ENCODE measurements around the gene BANF1. TPM values are rescaled to one million over a fixed set of nuclear protein-coding genes. Genes with fewer than 3 reads are reported as not detected.

BANF1 gene
- total and polyA plus RNA-seq, 10 of the 15 experiments (the other 5 are each of a cell fraction or from before 2014, with no cell fraction given): 99.0 to 574 (median 297) TPM

DNA sequence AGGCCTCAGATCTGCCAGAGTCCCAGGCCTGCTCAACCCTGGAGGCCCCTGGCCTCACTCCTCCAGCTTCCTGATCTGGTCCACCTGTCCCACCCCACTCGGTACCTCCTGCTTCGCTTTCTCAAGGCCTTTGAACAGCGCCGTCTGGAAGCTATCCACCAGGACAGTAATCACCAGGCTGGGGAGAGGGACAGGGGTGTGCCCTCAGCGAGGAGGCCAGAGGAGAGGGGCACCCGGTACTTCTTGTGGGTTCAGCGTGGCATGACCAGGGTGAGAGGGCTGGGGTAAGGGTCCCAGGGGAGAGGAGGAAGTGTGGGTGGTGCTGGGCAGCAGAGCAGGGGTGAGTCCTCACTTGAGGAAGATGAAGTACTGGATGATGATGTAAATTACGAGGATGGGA, 17.9 kb downstream of the BANF1 start:
- Histone ChIP-seq H3K9me3 (replicated peaks; ENCODE audit: control insufficient read depth, insufficient read depth, low read length) (no peaks in the 10 kb centered on the region), H3K79me2 (ENCODE audit: control insufficient read depth, insufficient read depth, low read length) (no peaks in the 10 kb centered on the region), H3K27me3 (replicated peaks in 1 of 2; ENCODE audit: control insufficient read depth in 2 of 2, insufficient read depth in 2 of 2, low read length in 1 of 2) (0 out of 4 replicates have a peak, but pooled peaks cover 0 to 3% of the 10 kb centered on the region in 2 experiments), H3K4me2 (ENCODE audit: control insufficient read depth, insufficient read depth) (no peak overlapping the region), H2AFZ (ENCODE audit: control insufficient read depth, low read depth, low read length) (no peak overlapping the region), H4K20me1 (ENCODE audit: control insufficient read depth, insufficient read depth) (no peaks in the 10 kb centered on the region), H3K4me1 (ENCODE audit: control insufficient read depth, insufficient read depth, low read length) (no peaks in the 10 kb centered on the region), H3K36me3 (ENCODE audit: control insufficient read depth in 2 of 2, insufficient read depth in 2 of 2, low read length in 1 of 2) (no peaks in the 10 kb centered on the region), H3K4me3 (no peak overlapping the region), H3K27ac (ENCODE audit: control insufficient read depth, insufficient read depth) (no peak overlapping the region), H3K9ac (ENCODE audit: control insufficient read depth, insufficient read depth, low read length) (no peak overlapping the region)
- ATAC-seq (no peak), FAIRE-seq (no peak), DNase-seq (ENCODE audit: low read depth, low spot score) (no peak)
- no TSS peak for BruUV-seq (replicated peaks)
- ChIA-PET CTCF (interaction anchor here (1.1 to 2.2 kb wide), 3 partner anchors 25 to 115 kb away, joined by 4 to 5 read pairs (median 4); no protein-coding TSS in a partner anchor), SMC1A (ENCODE audit: uncharacterized antibody, unreplicated experiment) (no interaction called here), POLR2A (no interaction called here), RAD21 (ENCODE audit: unreplicated experiment) (no interaction called here)
- intact Hi-C loops (cut with micrococcal nuclease; ENCODE audit: unreplicated experiment): no loop called here
- TF ChIP-seq, protein P1, sequence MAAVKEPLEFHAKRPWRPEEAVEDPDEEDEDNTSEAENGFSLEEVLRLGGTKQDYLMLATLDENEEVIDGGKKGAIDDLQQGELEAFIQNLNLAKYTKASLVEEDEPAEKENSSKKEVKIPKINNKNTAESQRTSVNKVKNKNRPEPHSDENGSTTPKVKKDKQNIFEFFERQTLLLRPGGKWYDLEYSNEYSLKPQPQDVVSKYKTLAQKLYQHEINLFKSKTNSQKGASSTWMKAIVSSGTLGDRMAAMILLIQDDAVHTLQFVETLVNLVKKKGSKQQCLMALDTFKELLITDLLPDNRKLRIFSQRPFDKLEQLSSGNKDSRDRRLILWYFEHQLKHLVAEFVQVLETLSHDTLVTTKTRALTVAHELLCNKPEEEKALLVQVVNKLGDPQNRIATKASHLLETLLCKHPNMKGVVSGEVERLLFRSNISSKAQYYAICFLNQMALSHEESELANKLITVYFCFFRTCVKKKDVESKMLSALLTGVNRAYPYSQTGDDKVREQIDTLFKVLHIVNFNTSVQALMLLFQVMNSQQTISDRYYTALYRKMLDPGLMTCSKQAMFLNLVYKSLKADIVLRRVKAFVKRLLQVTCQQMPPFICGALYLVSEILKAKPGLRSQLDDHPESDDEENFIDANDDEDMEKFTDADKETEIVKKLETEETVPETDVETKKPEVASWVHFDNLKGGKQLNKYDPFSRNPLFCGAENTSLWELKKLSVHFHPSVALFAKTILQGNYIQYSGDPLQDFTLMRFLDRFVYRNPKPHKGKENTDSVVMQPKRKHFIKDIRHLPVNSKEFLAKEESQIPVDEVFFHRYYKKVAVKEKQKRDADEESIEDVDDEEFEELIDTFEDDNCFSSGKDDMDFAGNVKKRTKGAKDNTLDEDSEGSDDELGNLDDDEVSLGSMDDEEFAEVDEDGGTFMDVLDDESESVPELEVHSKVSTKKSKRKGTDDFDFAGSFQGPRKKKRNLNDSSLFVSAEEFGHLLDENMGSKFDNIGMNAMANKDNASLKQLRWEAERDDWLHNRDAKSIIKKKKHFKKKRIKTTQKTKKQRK (IDR thresholded peaks at IDR 0.05; ENCODE audit: low read depth, low read length): no peak
- no peak for TF ChIP-seq IRF4 (IDR thresholded peaks at IDR 0.05; ENCODE audit: low read depth, low read length)
- TF ChIP-seq CEBPB (IDR thresholded peaks at IDR 0.05; ENCODE audit: borderline replicate concordance in 1 of 2, low read depth in 2 of 2, low read length in 2 of 2): no peak
- TF ChIP-seq KDM1A (IDR thresholded peaks at IDR 0.05; ENCODE audit: borderline replicate concordance): no peak
- TF ChIP-seq, protein P2, sequence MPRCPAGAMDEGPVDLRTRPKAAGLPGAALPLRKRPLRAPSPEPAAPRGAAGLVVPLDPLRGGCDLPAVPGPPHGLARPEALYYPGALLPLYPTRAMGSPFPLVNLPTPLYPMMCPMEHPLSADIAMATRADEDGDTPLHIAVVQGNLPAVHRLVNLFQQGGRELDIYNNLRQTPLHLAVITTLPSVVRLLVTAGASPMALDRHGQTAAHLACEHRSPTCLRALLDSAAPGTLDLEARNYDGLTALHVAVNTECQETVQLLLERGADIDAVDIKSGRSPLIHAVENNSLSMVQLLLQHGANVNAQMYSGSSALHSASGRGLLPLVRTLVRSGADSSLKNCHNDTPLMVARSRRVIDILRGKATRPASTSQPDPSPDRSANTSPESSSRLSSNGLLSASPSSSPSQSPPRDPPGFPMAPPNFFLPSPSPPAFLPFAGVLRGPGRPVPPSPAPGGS (IDR thresholded peaks at IDR 0.05; ENCODE audit: borderline replicate concordance, insufficient read depth, low read depth, low read length, poor library complexity, severe bottlenecking): no peak
- TF ChIP-seq, protein P3, sequence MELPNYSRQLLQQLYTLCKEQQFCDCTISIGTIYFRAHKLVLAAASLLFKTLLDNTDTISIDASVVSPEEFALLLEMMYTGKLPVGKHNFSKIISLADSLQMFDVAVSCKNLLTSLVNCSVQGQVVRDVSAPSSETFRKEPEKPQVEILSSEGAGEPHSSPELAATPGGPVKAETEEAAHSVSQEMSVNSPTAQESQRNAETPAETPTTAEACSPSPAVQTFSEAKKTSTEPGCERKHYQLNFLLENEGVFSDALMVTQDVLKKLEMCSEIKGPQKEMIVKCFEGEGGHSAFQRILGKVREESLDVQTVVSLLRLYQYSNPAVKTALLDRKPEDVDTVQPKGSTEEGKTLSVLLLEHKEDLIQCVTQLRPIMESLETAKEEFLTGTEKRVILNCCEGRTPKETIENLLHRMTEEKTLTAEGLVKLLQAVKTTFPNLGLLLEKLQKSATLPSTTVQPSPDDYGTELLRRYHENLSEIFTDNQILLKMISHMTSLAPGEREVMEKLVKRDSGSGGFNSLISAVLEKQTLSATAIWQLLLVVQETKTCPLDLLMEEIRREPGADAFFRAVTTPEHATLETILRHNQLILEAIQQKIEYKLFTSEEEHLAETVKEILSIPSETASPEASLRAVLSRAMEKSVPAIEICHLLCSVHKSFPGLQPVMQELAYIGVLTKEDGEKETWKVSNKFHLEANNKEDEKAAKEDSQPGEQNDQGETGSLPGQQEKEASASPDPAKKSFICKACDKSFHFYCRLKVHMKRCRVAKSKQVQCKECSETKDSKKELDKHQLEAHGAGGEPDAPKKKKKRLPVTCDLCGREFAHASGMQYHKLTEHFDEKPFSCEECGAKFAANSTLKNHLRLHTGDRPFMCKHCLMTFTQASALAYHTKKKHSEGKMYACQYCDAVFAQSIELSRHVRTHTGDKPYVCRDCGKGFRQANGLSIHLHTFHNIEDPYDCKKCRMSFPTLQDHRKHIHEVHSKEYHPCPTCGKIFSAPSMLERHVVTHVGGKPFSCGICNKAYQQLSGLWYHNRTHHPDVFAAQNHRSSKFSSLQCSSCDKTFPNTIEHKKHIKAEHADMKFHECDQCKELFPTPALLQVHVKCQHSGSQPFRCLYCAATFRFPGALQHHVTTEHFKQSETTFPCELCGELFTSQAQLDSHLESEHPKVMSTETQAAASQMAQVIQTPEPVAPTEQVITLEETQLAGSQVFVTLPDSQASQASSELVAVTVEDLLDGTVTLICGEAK (IDR thresholded peaks at IDR 0.05; ENCODE audit: borderline replicate concordance): no peak
- no peak for TF ChIP-seq GABPA (IDR thresholded peaks at IDR 0.05; ENCODE audit: low read depth)
- in situ Hi-C loops (cut with MboI): no loop called here
- 43% methylated on average over 8 of the region's 8 CpGs for WGBS (ENCODE audit: insufficient coverage, insufficient replicate concordance, low lambda C conversion rate, missing lambda C conversion rate)
